Measurements from ENCODE around the gene RD3L.
A peak's percentile ranks its signal among the peaks of the same experiment; 100 is the strongest.

RD3L gene

GRCh38 chr14:103916636-103917262 is 25.6 kb downstream of the RD3L start:
- DNase-seq: no peak
- peaks cover 2 to 52% (median 36%) of the 10 kb centered on the region in 4 experiments for H3K36me3 ChIP-seq (ENCODE audit: control insufficient read depth in 4 of 4, insufficient read depth in 4 of 4, low read length in 3 of 4)
- 91% methylated on average over 10 of the region's 14 CpGs for WGBS (ENCODE audit: insufficient coverage)
- no peak overlapping the region for H3K4me3 ChIP-seq (ENCODE audit: control insufficient read depth in 1 of 7, extremely low read depth in 1 of 7, insufficient read depth in 4 of 7, low read depth in 2 of 7, low read length in 6 of 7)
- H3K4me1 ChIP-seq (ENCODE audit: control extremely low read depth in 1 of 4, control insufficient read depth in 4 of 4, insufficient read depth in 4 of 4, low read length in 3 of 4): peaks cover 0 to 17% (median 8%) of the 10 kb centered on the region in 4 experiments
- H3K27ac ChIP-seq (ENCODE audit: insufficient read depth in 1 of 2, low read depth in 1 of 2, low read length in 2 of 2, poor library complexity in 1 of 2, severe bottlenecking in 2 of 2): peak overlapping the region in 1 of 2 experiments; percentile 39
- ChIA-PET POLR2A (interaction anchor here (0.6 kb wide), 1 partner anchor 836 kb away, joined by 3 read pairs; no protein-coding TSS in a partner anchor), CTCF (interaction anchor here (0.5 to 2.2 kb wide), 7 partner anchors 12 to 110 kb away, joined by 3 to 11 read pairs (median 3); no protein-coding TSS in a partner anchor)
- H3K9me3 ChIP-seq (ENCODE audit: control extremely low read depth in 1 of 5, control insufficient read depth in 4 of 5, insufficient read depth in 2 of 5, low read depth in 1 of 5, low read length in 4 of 5): no peaks in the 10 kb centered on the region
- no peaks in the 10 kb centered on the region for H3K27me3 ChIP-seq (replicated peaks in 2 of 5; ENCODE audit: control insufficient read depth in 4 of 5, insufficient read depth in 5 of 5, low read length in 4 of 5)

- DNase-seq: no peak
- CTCF ChIA-PET: interaction anchor here (1.8 to 2.8 kb wide), 2 partner anchors 10 kb away, joined by 11 to 13 read pairs; no protein-coding TSS in a partner anchor
- 97% methylated on average over 4 of the region's 6 CpGs for WGBS (ENCODE audit: insufficient coverage)
- POLR2A ChIA-PET: no interaction called here
- H3K4me1 ChIP-seq (ENCODE audit: control extremely low read depth in 1 of 4, control insufficient read depth in 4 of 4, insufficient read depth in 4 of 4, low read length in 3 of 4): peaks cover 0 to 9% (median 5%) of the 10 kb centered on the region in 4 experiments
- H3K27ac ChIP-seq (ENCODE audit: insufficient read depth in 1 of 2, low read depth in 1 of 2, low read length in 2 of 2, poor library complexity in 1 of 2, severe bottlenecking in 2 of 2): no peak overlapping the region
- H3K4me3 ChIP-seq (ENCODE audit: control insufficient read depth in 1 of 7, extremely low read depth in 1 of 7, insufficient read depth in 4 of 7, low read depth in 2 of 7, low read length in 6 of 7): no peak overlapping the region
- no peaks in the 10 kb centered on the region for H3K27me3 ChIP-seq (replicated peaks in 2 of 5; ENCODE audit: control insufficient read depth in 4 of 5, insufficient read depth in 5 of 5, low read length in 4 of 5)
- H3K36me3 ChIP-seq (ENCODE audit: control insufficient read depth in 4 of 4, insufficient read depth in 4 of 4, low read length in 3 of 4): peaks cover 5 to 60% (median 40%) of the 10 kb centered on the region in 4 experiments
- no peaks in the 10 kb centered on the region for H3K9me3 ChIP-seq (ENCODE audit: control extremely low read depth in 1 of 5, control insufficient read depth in 4 of 5, insufficient read depth in 2 of 5, low read depth in 1 of 5, low read length in 4 of 5)
Observed at GRCh38 chr14:103915616-103916015, 26.7 kb downstream of the RD3L start.

GRCh38 chr14:103910984-103911383 is 31.3 kb downstream of the RD3L start:
- H3K27ac ChIP-seq (ENCODE audit: insufficient read depth in 1 of 2, low read depth in 1 of 2, low read length in 2 of 2, poor library complexity in 1 of 2, severe bottlenecking in 2 of 2): no peak overlapping the region
- H3K4me1 ChIP-seq (ENCODE audit: control extremely low read depth in 1 of 4, control insufficient read depth in 4 of 4, insufficient read depth in 4 of 4, low read length in 3 of 4): peaks cover 0 to 9% (median 4%) of the 10 kb centered on the region in 4 experiments
- H3K4me3 ChIP-seq (ENCODE audit: control insufficient read depth in 1 of 7, extremely low read depth in 1 of 7, insufficient read depth in 4 of 7, low read depth in 2 of 7, low read length in 6 of 7): no peak overlapping the region
- DNase-seq: no peak
- H3K36me3 ChIP-seq (ENCODE audit: control insufficient read depth in 4 of 4, insufficient read depth in 4 of 4, low read length in 3 of 4): peaks cover 5 to 43% (median 29%) of the 10 kb centered on the region in 4 experiments
- 95% methylated on average over 4 of the region's 6 CpGs for WGBS (ENCODE audit: insufficient coverage)
- POLR2A ChIA-PET: no interaction called here
- CTCF ChIA-PET: interaction anchor here (1.0 to 10.8 kb wide), 10 partner anchors 10 to 105 kb away, joined by 3 to 119 read pairs (median 12); partner anchors contain the start of gene RD3L
- H3K9me3 ChIP-seq (ENCODE audit: control extremely low read depth in 1 of 5, control insufficient read depth in 4 of 5, insufficient read depth in 2 of 5, low read depth in 1 of 5, low read length in 4 of 5): no peaks in the 10 kb centered on the region
- H3K27me3 ChIP-seq (replicated peaks in 2 of 5; ENCODE audit: control insufficient read depth in 4 of 5, insufficient read depth in 5 of 5, low read length in 4 of 5): no peaks in the 10 kb centered on the region

GRCh38 chr14:103910262-103910935 is 31.9 kb downstream of the RD3L start:
- Histone ChIP-seq H3K27me3 (replicated peaks in 2 of 5; ENCODE audit: control insufficient read depth in 4 of 5, insufficient read depth in 5 of 5, low read length in 4 of 5) (no peaks in the 10 kb centered on the region), H3K27ac (ENCODE audit: insufficient read depth in 1 of 2, low read depth in 1 of 2, low read length in 2 of 2, poor library complexity in 1 of 2, severe bottlenecking in 2 of 2) (no peak overlapping the region), H3K4me1 (ENCODE audit: control extremely low read depth in 1 of 4, control insufficient read depth in 4 of 4, insufficient read depth in 4 of 4, low read length in 3 of 4) (peaks cover 0 to 10% (median 9%) of the 10 kb centered on the region in 4 experiments), H3K4me3 (ENCODE audit: control insufficient read depth in 1 of 7, extremely low read depth in 1 of 7, insufficient read depth in 4 of 7, low read depth in 2 of 7, low read length in 6 of 7) (peak overlapping the region in 4 of 7 experiments; percentile 24 to 70 (median 45)), H3K36me3 (ENCODE audit: control insufficient read depth in 4 of 4, insufficient read depth in 4 of 4, low read length in 3 of 4) (peaks cover 5 to 40% (median 27%) of the 10 kb centered on the region in 4 experiments), H3K9me3 (ENCODE audit: control extremely low read depth in 1 of 5, control insufficient read depth in 4 of 5, insufficient read depth in 2 of 5, low read depth in 1 of 5, low read length in 4 of 5) (no peaks in the 10 kb centered on the region)
- POLR2A ChIA-PET: no interaction called here
- WGBS (ENCODE audit: insufficient coverage): 28% methylated on average over 10 of the region's 20 CpGs
- DNase-seq: peak; percentile 55 to 68 (median 64)
- CTCF ChIA-PET: interaction anchor here (0.6 to 10.8 kb wide), 13 partner anchors 10 to 104 kb away, joined by 3 to 119 read pairs (median 4); partner anchors contain the start of gene RD3L

GRCh38 chr14:103909531-103910261 is 32.6 kb downstream of the RD3L start:
- H3K4me1 ChIP-seq (ENCODE audit: control extremely low read depth in 1 of 4, control insufficient read depth in 4 of 4, insufficient read depth in 4 of 4, low read length in 3 of 4): peaks cover 0 to 10% (median 9%) of the 10 kb centered on the region in 4 experiments
- 89% methylated on average over 25 of the region's 26 CpGs for WGBS (ENCODE audit: insufficient coverage)
- no peaks in the 10 kb centered on the region for H3K9me3 ChIP-seq (ENCODE audit: control extremely low read depth in 1 of 5, control insufficient read depth in 4 of 5, insufficient read depth in 2 of 5, low read depth in 1 of 5, low read length in 4 of 5)
- peak overlapping the region in 4 of 7 experiments; percentile 24 to 70 (median 45) for H3K4me3 ChIP-seq (ENCODE audit: control insufficient read depth in 1 of 7, extremely low read depth in 1 of 7, insufficient read depth in 4 of 7, low read depth in 2 of 7, low read length in 6 of 7)
- no peak for DNase-seq
- CTCF ChIA-PET: interaction anchor here (0.6 to 10.8 kb wide), 14 partner anchors 10 to 104 kb away, joined by 3 to 119 read pairs (median 4); partner anchors contain the start of gene RD3L
- peaks cover 5 to 35% (median 23%) of the 10 kb centered on the region in 4 experiments for H3K36me3 ChIP-seq (ENCODE audit: control insufficient read depth in 4 of 4, insufficient read depth in 4 of 4, low read length in 3 of 4)
- no peaks in the 10 kb centered on the region for H3K27me3 ChIP-seq (replicated peaks in 2 of 5; ENCODE audit: control insufficient read depth in 4 of 5, insufficient read depth in 5 of 5, low read length in 4 of 5)
- H3K27ac ChIP-seq (ENCODE audit: insufficient read depth in 1 of 2, low read depth in 1 of 2, low read length in 2 of 2, poor library complexity in 1 of 2, severe bottlenecking in 2 of 2): no peak overlapping the region
- POLR2A ChIA-PET: no interaction called here

GRCh38 chr14:103908580-103908979 is 33.7 kb downstream of the RD3L start:
- H3K4me1 ChIP-seq (ENCODE audit: control extremely low read depth in 1 of 4, control insufficient read depth in 4 of 4, insufficient read depth in 4 of 4, low read length in 3 of 4): peaks cover 0 to 11% (median 9%) of the 10 kb centered on the region in 4 experiments
- H3K9me3 ChIP-seq (ENCODE audit: control extremely low read depth in 1 of 5, control insufficient read depth in 4 of 5, insufficient read depth in 2 of 5, low read depth in 1 of 5, low read length in 4 of 5): no peaks in the 10 kb centered on the region
- H3K36me3 ChIP-seq (ENCODE audit: control insufficient read depth in 4 of 4, insufficient read depth in 4 of 4, low read length in 3 of 4): peaks cover 3 to 24% (median 15%) of the 10 kb centered on the region in 4 experiments
- ChIA-PET CTCF (interaction anchor here (1.2 to 10.8 kb wide), 3 partner anchors 9 to 102 kb away, joined by 3 to 119 read pairs (median 108); no protein-coding TSS in a partner anchor), POLR2A (interaction anchor here (0.6 kb wide), 1 partner anchor 428 kb away, joined by 3 read pairs; no protein-coding TSS in a partner anchor)
- no peak for DNase-seq
- no peak overlapping the region for H3K27ac ChIP-seq (ENCODE audit: insufficient read depth in 1 of 2, low read depth in 1 of 2, low read length in 2 of 2, poor library complexity in 1 of 2, severe bottlenecking in 2 of 2)
- no peaks in the 10 kb centered on the region for H3K27me3 ChIP-seq (replicated peaks in 2 of 5; ENCODE audit: control insufficient read depth in 4 of 5, insufficient read depth in 5 of 5, low read length in 4 of 5)
- WGBS (ENCODE audit: insufficient coverage): no CpG with 5 or more reads among the region's 4 CpGs
- H3K4me3 ChIP-seq (ENCODE audit: control insufficient read depth in 1 of 7, extremely low read depth in 1 of 7, insufficient read depth in 4 of 7, low read depth in 2 of 7, low read length in 6 of 7): no peak overlapping the region
